A204.1 (cell line): Measurements from ENCODE around the gene ARHGEF10L.

Source experiments
- FAIRE-seq: peaks from 2 replicates; lab custom pipeline; 2012; peaks lifted over from hg19 to GRCh38; lab: Jason Lieb, UNC

ARHGEF10L gene

DNA sequence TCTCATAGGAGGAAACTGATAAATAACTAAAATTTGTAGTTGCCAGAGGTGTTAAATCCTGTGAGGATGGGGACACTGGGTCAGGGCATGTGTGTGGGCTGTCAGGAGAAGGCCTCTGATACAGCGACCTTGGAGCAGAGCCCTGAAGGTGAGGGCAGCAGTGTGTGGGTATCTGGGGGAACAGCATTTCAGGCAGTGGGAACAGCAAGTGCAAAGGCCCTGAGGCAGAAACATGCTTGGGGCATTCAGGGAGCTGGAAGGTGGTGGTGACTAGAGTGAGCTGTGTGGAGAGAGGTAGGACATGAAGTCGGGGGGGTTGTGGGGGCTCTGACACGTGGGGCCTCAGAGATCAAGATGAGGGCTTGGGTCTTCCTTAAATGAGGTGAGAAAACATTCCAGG, 30.7 kb downstream of the ARHGEF10L start:
- FAIRE-seq: no peak

DNA sequence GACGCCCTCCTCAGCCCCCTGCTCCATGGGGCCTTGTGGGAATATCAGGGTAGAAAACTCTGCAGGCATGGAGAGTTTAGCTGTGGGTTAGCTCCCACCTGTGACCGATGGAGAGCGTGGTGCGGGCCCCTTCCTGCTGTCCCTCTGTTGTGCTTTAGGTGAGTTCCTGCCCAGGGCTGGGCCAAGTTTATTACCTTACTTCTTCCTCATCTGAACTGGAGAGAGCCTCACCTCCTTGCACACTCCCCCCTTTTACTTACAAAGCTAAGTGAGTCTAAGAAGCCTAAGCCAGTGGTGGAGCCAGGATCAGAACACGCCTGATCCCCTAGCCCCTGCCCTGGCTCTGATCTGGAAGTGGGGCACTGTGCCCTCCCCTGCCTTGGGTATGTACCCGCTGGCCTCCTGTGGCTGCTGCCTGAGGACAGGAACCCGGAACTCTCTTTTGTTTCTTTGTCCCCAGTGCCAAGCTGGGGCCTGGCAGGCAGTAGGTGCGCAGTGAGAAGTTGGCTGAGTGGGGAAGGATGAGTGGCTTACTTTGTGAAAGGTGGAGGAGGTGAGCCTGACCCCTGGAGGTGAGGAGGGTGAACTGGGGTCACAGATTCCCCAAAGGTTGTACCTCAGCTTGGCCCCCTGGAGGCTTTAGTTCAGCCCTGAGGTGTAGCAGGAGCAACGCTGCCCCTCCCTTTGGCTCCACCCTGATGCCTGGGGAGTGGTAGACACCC, 32.9 kb downstream of the ARHGEF10L start:
- no peak for FAIRE-seq

DNA sequence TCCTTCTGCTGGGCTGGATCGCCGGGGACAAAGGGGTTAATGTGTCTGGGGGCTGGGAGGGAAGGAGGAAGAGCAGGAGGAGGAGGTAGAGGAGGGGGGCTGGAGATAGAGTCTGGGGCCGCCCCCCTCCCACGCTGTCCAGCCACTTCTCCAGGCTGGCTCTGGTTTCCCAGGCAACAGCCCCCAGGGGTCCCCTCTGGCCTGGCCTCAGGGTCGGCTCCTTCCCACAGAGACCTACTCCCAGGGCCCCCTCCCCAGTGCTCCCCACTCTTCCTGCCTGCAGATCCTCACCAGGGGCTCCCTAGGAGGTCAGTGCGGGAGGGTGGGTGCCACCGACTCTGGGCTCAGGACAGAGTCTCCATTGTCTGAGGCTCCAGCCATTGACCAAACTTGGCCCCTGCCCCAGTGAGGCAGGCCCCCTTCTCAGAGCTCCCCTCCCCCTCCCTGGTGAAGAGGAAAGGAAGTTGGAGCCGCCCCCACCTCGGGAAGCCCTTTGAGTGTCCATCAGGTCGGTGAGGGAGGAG, 34.1 kb downstream of the ARHGEF10L start:
- no peak for FAIRE-seq

DNA sequence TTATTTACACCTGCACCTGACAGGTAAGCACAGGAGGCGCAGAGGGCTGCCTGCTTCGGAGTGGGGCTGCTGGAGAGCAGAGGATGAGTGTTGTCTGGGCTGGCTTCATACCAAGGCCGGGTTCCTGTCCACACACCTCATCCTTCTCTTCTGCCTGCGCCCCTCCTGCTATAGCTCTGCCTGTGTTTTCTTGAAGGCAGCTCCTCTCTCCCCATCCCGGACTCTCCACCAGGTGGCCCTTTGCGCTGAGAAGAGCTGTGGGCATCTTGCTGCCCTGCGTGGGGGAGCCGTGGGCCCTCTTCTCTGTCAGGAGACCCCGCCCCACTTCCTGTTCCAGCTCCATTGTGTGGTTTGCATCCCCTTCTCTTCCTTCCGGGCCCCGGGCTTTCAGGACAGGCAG, 35.0 kb downstream of the ARHGEF10L start:
- no peak for FAIRE-seq

DNA sequence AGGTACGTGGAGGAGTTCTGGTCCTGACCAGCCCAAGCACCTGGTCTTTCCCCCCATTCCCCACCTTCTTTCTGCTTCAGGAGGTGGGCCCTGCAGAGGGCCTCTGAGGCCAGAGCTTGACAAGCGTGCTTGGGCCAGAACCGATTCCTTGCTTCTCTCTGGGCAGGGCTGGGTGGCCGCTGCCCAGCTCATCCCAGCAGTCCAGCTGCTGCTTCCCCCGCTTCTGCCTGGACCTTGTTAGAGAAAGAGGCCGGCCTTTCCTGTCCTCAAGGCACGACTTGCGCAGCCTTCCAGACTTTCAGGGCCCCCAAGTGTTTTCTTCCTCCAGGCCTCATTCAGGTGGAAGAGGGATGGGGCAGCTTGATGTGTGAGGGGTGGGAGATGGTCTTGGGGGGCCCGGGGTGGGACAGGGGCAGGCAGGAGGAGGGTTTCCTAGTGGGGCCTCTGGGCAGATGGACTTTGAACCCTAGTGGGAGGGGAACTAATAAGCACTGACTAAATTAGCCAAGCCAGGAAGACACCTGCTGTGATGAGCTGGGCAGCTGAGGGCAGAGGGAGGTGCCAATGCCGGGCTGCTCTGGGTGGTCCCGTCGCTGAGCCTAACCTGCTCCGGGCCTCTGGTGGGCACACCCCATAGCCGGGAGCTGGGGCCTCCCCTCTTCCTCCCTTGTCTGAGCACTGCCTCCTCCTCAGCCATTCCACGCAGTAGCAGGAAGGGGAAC, 36.5 kb downstream of the ARHGEF10L start:
- no peak for FAIRE-seq

DNA sequence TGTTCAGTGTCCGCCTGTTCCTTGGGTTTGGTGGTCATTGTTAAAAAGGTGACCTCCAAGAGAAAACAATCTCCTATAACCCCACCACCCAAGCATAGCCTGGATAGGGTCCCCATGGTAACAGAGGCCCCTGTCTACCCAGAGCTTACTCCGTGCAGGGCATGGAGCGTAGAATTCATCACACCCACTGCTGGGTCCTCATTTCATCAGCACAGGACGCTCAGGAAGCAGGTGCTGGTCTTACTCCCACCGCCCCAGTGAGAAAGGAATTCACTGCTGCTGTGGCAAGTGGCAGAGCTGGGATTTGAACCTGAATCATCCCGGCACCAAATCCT, 37.0 kb downstream of the ARHGEF10L start:
- no peak for FAIRE-seq

DNA sequence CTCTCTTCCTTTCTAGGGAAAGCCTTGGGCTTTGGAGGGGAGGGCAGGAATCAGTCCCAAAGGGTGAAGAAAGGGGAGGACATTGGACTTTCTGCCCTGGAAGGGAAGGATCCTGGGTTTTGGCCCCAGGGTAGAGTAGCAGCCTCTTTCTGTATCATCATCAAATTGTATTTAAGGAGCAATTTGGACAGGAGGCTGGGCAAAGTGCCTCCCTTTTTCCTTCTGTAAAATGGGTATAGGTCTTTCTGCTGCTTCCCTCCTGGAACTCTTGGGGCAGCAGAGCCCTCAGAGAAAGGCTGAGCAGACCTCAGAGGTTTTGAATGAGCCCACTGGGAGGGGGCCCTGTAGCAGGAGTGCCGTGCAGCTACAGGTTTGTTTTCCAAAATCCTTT, 38.4 kb downstream of the ARHGEF10L start:
- no peak for FAIRE-seq

DNA sequence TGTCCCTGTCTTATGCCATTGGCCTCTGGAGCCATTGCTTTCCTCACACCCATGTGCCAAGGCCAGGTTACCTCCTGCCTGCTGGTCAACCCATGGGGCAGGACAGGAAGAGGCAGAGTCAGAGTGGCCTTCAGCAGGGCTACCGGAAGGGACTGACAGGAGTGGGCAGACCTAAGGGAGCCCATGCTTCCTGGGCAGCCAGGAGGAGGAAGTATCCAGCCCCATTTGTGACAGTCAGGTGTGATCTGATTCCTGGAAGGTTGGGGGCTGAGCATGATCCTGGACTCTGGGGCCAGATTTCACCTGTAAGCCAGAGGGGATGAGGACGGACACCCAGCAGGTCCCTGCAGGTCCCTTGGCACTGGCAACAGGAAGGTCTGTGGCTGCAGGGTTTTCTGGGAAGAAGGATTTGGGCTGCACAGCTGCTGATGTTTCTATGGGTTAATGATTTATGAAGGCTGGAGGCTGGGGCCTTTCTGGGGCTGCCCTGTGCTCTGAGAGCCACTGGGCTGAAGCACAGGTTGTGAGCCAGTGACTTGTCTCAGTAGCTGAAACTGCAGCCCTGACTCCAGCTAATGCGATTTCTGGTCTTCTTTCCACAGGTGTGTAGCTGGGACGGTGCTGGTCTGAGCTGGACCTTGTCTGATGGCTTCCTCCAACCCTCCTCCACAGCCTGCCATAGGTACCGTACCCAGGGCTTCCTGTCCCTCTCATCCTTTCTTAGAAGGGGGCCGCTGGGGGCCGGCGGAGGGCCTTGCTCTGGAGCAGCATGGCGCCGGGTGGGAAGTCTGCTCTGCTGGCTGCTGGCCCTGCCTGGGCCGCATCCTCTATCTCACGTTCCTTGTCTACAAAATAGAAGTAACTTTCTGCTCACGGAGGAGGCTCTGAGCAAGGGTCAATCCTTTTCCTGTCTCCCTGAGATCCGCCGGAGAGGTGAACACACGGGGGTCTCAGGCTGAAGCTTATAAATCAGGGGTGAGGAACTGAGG, 40.7 kb downstream of the ARHGEF10L start:
- no peak for FAIRE-seq

DNA sequence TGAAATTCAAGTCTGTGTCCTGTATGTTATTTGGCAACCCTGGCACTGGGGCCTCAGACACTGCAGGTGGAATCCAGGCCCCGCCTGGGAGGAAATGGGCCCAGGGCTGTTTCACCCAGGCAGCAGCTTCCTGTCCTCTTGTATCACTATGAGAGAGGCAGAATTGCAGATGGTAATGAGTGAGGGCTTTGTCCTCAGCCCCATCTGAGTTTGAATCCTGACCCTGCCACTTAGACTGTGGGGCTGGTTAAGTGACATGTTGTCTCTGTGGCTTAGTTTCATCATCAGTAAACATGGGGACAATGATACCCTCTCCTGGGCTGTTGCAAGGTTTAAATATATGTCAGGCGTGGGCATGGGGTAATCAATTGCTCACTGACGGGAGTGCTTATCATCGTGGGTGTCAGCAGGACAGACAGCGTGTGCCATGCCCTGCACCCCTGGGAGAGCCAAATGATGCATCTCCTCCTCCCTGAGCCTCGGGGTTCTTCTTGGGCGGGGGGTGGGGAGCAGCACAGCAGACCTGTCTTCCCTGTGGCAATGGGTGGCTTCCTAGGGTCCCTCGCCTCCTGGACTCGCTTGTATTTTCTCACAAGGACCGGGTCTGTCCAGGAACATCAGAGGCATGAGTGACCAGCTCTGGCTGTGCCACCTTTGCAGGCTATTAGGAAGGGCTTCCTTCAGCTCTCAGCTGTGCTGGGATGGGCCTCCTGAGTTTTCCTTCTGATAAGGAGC, 42.1 kb downstream of the ARHGEF10L start:
- FAIRE-seq: no peak

DNA sequence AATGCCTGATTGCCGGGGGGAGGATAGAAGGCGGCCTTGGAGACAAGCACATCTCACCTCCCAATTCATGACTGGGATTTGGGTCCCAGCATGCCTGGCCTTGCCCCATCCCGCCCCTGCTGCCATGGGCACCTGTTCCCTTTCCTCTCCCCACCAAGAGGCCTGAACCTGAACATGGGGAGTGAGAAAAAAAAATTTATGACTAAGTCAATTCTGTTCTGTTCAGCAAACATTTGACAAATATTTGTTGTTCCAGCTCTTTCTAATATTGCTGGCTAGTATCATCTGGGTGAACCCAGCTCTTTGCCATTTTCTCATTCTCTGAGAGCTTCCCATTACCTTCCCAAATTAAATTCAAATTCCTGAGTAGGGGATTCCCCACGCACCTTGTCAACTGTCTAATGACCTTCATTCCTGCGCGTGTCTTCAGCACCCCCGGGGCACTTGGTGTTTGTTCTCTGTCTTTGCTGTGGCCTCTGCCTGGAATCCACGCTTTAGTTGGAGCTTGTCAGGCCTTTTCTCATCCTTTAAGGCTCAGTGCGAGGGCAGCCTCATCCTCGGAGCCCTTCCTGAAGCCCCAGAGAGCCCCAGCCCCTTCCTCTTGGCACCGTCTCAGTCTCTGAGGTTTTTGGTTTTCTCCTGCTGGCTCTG, 42.8 kb downstream of the ARHGEF10L start:
- FAIRE-seq: no peak

DNA sequence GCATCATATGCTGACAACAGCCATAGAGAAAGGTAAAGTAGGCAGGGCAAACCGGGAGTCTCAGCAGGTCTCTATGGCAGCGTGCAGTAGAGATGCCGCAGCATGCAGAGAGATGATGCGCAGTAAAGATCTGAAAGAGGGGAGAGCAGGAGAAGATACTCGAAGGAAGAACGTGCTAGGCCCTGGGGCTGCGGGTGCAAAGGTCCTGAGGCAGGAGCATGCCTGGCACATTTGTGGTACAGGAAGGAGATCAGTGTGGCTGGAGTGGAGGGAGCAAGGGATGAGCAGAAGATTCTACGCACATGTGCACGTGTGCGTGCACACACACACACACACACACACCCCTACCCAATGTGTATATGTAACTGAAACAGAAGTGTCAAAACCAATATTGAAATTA, 45.0 kb downstream of the ARHGEF10L start:
- no peak for FAIRE-seq

DNA sequence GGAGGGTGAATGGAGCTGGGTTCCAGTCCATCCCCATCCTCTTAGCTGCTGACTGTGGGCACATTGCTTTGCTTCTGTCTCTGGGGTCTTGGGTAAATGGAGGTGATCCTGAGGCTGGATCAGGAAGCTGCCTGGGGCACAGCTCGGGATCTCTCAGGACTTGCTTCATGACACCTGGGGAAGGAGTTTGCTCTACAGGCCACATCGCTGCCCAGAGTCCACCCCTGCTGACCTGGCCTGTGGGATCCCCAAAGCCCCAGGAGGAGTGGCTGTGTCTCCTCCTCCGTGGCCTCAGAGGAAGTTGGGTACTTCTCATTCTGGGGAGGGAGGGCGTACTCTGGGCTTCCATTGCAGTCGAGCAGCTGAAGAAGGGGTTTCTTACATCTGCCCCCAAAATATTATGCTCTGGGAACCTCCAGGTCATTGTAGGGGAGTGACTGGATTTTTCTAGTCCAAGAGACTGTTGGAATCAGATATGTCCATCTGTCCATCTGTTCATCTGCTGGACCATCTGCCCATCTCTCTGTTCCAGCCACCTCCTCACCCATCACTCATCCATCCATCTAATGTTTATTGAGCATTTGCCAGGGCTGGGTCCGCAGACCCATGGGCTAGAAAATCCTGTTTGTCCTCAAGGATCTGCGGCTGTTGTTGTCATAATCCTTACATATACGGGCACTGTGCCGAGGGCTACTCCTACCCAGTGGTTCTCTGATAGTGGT, 45.9 kb downstream of the ARHGEF10L start:
- no peak for FAIRE-seq

DNA sequence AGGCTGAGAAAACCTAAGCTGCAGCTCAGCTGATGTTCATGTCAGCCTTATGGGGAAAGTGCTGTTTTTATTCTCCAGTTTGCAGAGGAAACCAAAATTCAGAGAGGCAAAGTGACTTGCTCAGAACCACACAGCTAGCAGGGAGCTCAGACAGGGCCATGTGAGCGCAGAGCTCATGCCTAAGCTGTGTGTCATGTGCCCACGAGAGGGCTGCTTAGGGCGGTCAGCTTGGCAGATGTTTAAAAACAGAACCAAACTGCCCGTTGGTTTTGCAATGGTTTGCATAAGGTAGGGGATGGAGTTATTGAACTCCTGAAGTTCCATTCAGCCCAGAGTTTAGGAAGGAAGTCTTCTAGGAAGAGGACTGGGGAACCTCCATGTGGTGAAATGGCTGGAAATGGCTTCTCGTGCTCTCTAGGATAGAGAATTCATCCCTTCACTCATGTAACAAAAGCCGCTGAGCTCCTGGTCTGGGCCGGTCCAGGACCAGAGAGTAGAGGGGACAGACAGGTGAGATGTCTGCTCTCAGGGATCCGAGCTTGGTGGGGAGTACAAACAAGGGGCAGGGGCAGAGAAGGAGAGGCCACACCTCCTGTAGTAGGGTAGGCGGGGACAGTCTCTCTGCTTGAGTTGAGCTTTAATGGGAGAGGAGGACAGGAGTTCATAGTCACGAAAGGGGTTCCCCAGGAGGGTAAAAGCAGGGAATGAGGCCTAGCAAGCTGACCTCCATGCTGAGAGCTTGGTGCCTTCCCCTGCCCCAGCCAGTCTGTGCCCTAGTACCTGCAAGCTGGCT, 46.9 kb downstream of the ARHGEF10L start:
- FAIRE-seq: no peak

DNA sequence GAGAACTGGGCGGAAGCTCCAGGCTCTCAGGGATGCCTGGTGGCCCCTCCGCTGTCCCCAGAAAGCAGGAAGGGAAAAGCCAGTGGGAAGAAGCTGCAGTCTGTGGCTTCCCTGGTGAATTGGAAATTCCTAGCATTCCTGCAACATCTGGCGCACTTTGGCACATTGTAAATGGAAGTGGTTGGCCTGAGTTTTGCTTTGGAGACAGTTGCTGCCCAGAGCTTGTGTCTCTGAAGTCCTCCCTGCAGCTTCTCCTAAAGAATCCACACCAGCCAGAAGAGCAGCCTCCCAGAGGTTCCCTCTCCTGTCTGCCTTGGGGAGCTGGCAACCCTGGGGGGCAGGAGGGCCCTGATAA, 48.2 kb downstream of the ARHGEF10L start:
- no peak for FAIRE-seq

DNA sequence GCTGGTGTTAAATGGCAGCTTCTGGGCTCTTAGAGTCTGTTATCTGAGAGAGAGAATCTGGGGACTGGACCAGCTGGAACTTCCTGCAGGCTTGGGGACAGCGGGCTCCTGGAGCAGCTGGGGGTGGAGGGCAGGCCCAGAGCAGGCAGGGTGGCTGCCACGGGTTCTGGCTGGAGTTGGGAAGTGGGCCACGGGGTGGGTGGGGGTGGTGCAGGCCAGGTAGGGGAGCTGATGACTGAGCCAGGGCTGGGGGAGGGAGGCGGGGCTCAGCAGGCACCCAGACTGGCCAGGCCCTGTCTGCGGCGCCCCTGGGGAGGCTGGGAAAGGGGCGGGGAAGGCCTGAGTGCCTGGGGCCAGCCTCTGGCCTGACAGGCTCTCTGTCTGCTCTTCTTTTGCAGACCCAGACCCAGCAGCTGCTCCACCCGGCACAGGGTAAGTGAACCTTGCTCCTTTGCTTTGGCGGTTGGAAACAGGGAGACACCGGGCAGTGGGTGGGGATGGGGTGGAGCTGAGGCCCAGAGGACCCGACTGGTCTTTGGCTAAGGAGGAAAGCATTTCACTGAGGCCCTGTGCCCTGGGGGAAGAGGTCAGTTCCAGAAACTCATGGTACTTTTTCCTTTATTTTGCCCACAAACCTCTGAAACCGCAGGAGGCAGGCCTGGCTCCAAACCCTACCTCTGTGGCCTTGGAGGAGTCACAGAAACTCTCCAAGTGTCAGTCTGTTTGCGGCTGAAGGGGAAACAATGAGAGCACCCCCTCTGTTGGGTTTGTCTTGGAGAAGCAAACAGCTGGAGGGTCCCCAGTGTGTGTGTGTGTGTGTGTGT, 48.8 kb downstream of the ARHGEF10L start:
- no peak for FAIRE-seq

DNA sequence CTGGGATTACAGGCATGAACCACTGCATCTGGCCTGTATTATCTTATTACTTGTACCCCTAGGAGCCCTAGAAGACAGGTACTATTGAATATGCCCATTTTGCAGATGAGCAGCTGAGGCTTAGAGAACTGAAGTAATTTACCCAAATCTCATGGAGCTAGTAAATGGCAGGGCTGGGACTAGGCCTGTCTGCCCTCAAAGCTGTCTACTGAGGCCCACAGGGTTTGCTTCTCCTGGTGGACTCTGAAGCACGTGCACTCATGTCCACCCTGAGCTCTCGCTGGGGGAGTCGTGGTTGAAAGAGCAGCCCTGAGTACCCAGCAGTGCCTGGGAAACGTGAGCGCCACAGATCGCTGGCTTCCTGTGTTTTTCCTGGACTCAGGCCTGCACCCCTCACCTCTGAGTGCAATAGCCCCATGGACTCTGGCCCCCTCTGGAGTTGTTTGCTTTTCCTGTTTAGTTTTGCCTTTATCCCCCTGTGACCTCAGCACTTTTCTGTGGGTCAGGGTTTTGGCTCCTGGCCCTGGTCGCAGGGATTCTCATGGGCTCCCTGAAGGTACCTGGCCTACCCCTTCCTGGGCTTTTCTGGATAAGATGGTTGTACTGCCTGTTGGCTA, 52.4 kb downstream of the ARHGEF10L start:
- FAIRE-seq: no peak

DNA sequence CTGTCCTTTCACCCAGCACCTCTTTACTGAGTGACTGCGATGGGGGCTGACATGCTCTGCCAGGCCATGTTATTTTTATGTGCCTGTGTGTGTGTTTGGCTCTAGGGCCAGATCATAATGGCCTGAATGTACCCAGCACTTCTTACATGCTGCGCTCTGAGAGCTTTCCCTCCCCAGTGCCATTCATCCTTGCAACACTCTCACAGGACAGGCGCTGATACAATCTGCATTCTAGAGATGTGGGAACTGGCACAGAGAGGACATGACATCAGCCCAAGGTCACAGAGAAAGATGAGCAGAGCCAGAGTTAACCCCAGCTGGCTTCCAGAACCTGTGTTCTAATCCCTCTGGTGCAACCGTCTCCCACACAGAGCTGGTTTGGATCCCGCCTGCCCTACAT, 54.5 kb downstream of the ARHGEF10L start:
- FAIRE-seq: no peak

DNA sequence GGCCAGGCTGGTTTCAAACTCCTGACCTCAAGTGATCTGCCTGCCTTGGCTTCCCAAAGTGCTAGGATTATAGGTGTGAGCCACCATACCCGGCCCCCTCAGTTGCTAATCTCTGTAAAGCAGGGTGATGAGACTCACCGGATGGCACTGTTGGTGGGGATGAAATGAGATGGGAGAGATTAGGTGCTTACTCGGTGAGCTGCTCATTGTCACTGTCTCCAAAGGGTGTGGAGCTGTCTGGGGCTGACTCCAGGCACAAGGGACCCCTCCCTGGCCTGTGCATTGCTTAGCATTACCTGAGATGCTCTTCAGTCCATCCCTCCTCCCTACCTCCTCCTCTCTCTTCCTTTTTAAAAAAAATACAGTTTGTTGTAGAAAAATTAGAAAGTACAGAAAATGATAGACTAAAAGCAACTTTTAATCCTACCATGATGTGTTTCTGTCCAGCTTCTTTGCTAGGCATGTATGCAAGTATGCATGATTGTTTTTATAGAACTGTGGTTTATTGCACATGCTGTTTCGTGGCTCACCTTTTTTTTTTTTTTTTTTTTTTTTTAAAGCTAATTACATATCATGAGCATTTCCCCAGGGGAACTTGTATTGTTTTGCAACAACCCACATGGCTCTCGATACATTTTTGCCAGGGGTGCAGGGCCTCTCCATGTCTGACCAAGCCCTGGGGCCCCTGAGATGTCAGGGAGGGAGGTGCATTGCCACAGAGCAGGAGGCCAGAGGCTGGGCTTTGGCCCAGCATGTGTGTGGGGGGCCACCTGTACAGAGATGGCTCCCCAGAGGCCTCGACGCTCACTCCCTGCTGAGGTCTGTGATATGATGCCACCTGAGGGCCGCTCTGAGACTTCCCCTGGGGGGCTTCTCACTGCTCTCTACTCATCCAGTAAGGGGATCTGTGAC, 55.4 kb downstream of the ARHGEF10L start:
- no peak for FAIRE-seq
